Liver (tissue), 9 donors: ENCODE results near the gene CATSPER4. TPM values are rescaled to one million over a fixed set of nuclear protein-coding genes. Genes with fewer than 3 reads are reported as not detected.

Experiments used
- DNase-seq: peaks from one replicate; pipeline ENCODE4 v3.0.0-alpha.2; 2017; ENCODE audit warnings: low spot score
- H3K27ac ChIP-seq, 2 donors: one replicate each; pipeline ENCODE4 v1.7.0; 2013; ENCODE audit warnings: inconsistent platforms in 2 of 2, low read length in 2 of 2, control low read depth in 1 of 2, low read depth in 1 of 2, mild to moderate bottlenecking in 1 of 2
- H3K27me3 ChIP-seq, 4 donors: one replicate each; pipeline versions ENCODE4 v1.6.1 to v1.7.0; 2013; ENCODE audit warnings: low read length in 3 of 4, inconsistent platforms in 1 of 4, mild to moderate bottlenecking in 1 of 4, moderate library complexity in 1 of 4; ENCODE audit not compliant: control insufficient read depth in 4 of 4, insufficient read depth in 4 of 4
- H3K36me3 ChIP-seq, 4 donors: one replicate each; pipeline versions ENCODE4 v1.6.1 to v1.7.0; 2013; ENCODE audit warnings: low read length in 3 of 4, mild to moderate bottlenecking in 3 of 4, low read depth in 1 of 4, moderate library complexity in 1 of 4; ENCODE audit not compliant: control insufficient read depth in 4 of 4, insufficient read depth in 3 of 4
- H3K4me1 ChIP-seq, 4 donors: one replicate each; pipeline versions ENCODE4 v1.6.1 to v1.7.0; 2013; ENCODE audit warnings: low read length in 3 of 4, mild to moderate bottlenecking in 3 of 4, moderate library complexity in 1 of 4; ENCODE audit not compliant: control insufficient read depth in 4 of 4, insufficient read depth in 4 of 4
- H3K4me3 ChIP-seq, 3 donors: one replicate each; pipeline versions ENCODE4 v1.6.1 to v1.7.0; 2013; ENCODE audit warnings: low read length in 3 of 3, control low read depth in 1 of 3, low read depth in 1 of 3, mild to moderate bottlenecking in 1 of 3
- H3K9ac ChIP-seq, 2 donors: one replicate each; pipeline ENCODE4 v1.7.0; 2013; ENCODE audit warnings: low read length in 2 of 2, mild to moderate bottlenecking in 2 of 2, moderate library complexity in 2 of 2, control low read depth in 1 of 2, low read depth in 1 of 2
- H3K9me3 ChIP-seq, 4 donors: one replicate each; pipeline versions ENCODE4 v1.6.1 to v1.7.0; 2013; ENCODE audit warnings: low read length in 3 of 4; ENCODE audit not compliant: control insufficient read depth in 4 of 4
- EGR1 ChIP-seq, 2 donors: IDR thresholded peaks; 2 replicates each; pipeline ENCODE4 v1.6.1; 2016 to 2018; ENCODE audit warnings: antibody characterized with exemption in 2 of 2, low read depth in 2 of 2
- FOXA2 ChIP-seq: IDR thresholded peaks from 2 replicates; pipeline ENCODE4 v1.6.1; 2016; ENCODE audit warnings: antibody characterized with exemption
- GABPA ChIP-seq, 2 donors: IDR thresholded peaks in 1 of 2; conservative IDR thresholded peaks in 1 of 2; 2 replicates each; pipeline ENCODE4 v1.6.1; 2016; ENCODE audit warnings: antibody characterized with exemption in 2 of 2, mild to moderate bottlenecking in 1 of 2, moderate library complexity in 1 of 2
- HNF4A ChIP-seq, 2 donors: conservative IDR thresholded peaks; 2 replicates each; pipeline ENCODE4 v1.6.1; 2016; ENCODE audit warnings: antibody characterized with exemption in 2 of 2, mild to moderate bottlenecking in 2 of 2
- HNF4G ChIP-seq: IDR thresholded peaks from 2 replicates; pipeline ENCODE4 v1.6.1; 2016; ENCODE audit warnings: antibody characterized with exemption
- JUND ChIP-seq, 2 donors: IDR thresholded peaks; 2 replicates each; pipeline ENCODE4 v1.6.1; 2016; ENCODE audit warnings: antibody characterized with exemption in 2 of 2
- NR2F2 ChIP-seq: IDR thresholded peaks from 2 replicates; pipeline ENCODE4 v1.6.1; 2016; ENCODE audit warnings: antibody characterized with exemption
- RAD21 ChIP-seq, 2 donors: IDR thresholded peaks; 2 replicates each; pipeline ENCODE4 v1.6.1; 2016; ENCODE audit warnings: antibody characterized with exemption in 2 of 2, mild to moderate bottlenecking in 2 of 2
- RXRA ChIP-seq, 2 donors: IDR thresholded peaks; 2 replicates each; pipeline ENCODE4 v1.6.1; 2017 to 2018; ENCODE audit warnings: antibody characterized with exemption in 2 of 2, mild to moderate bottlenecking in 1 of 2
- SP1 ChIP-seq: IDR thresholded peaks from 2 replicates; pipeline ENCODE4 v1.6.1; 2018; ENCODE audit warnings: antibody characterized with exemption, mild to moderate bottlenecking
- TAF1 ChIP-seq: conservative IDR thresholded peaks from 2 replicates; pipeline ENCODE4 v1.6.1; 2016; ENCODE audit warnings: antibody characterized with exemption, mild to moderate bottlenecking
- YY1 ChIP-seq: IDR thresholded peaks from 2 replicates; pipeline ENCODE4 v1.6.1; 2016; ENCODE audit warnings: antibody characterized with exemption, mild to moderate bottlenecking
- WGBS: extraction: QIAGEN DNeasy Blood & Tissue Kit; methylation state at CpG from one replicate; pipeline ENCODE4 v1.1.7; 2013; 5-methylcytosine and 5-hydroxymethylcytosine counted together
- polyA plus RNA-seq, 2 donors: library from polyadenylated mRNA; stranded (reverse) in 1 of 2; unstranded in 1 of 2; fragments of 200-250 nt in 1 of 2; fragments of >200 nt in 1 of 2; fragmentation: Nextera tagmentation in 1 of 2; extraction: Ambion mirVana in 1 of 2; gene quantifications; one replicate each; pipeline versions ENCODE4 v1.2.1 to v1.2.3, GENCODE V29; 2013 to 2015
- total RNA-seq, 2 donors: library from RNA; depleted of rRNA; stranded (reverse); fragments of >200 nt; gene quantifications; one replicate each; pipeline ENCODE4 v1.2.3, GENCODE V29; 2014
- TF ChIP-seq, protein P1 (sequence below): fragments of 150-350 bp; IDR thresholded peaks from 2 replicates; pipeline ENCODE4 v1.5.1; 2017; ENCODE audit warnings: improper control_type of control experiment, low read depth, low read length; ENCODE audit not compliant: missing input control
- TF ChIP-seq, protein P2 (sequence below): IDR thresholded peaks from 2 replicates; pipeline ENCODE4 v1.6.1; 2016; ENCODE audit warnings: antibody characterized with exemption
- TF ChIP-seq, protein P3 (sequence below): IDR thresholded peaks from 2 replicates; pipeline ENCODE4 v1.6.1; 2016; ENCODE audit warnings: antibody characterized with exemption, mild to moderate bottlenecking
- TF ChIP-seq, protein P4 (sequence below): IDR thresholded peaks from 2 replicates; pipeline ENCODE4 v1.6.1; 2016; ENCODE audit warnings: antibody characterized with exemption
- TF ChIP-seq, protein P5 (sequence below): IDR thresholded peaks from 2 replicates; pipeline ENCODE4 v1.6.1; 2016; ENCODE audit warnings: antibody characterized with exemption
- donor health status: healthy.
- donor health status: healthy.
- donor health status: healthy.
- donor health status: healthy.
- donor health status: healthy.

Gene CATSPER4
- total and polyA plus RNA-seq, 4 donors, result not detected

DNA sequence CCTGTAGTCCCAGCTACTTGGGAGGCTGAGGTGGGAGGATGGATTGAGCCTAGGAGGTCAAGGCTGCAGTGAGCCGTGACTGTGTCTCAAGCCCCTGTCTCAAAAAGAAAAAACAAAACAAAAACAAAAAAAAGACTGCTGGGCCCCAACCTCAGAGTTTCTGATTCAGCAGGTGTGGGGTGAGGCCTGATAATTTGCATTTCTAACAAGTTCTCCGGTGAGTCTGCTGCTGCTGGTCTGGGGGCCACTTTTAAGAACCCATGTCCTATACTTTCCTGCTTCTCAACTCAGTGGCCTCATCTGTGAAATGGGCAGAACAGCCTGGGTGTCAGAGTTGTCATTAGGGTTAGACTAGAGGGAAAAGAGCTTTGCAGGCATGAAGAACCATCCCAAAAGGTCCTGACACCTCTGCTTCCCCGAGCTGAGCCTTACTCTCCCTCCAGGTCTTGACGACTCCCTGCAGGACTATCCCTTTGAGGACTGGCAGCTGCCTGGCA is 10.3 kb upstream of the CATSPER4 start (continued):
- TF ChIP-seq, protein P1, sequence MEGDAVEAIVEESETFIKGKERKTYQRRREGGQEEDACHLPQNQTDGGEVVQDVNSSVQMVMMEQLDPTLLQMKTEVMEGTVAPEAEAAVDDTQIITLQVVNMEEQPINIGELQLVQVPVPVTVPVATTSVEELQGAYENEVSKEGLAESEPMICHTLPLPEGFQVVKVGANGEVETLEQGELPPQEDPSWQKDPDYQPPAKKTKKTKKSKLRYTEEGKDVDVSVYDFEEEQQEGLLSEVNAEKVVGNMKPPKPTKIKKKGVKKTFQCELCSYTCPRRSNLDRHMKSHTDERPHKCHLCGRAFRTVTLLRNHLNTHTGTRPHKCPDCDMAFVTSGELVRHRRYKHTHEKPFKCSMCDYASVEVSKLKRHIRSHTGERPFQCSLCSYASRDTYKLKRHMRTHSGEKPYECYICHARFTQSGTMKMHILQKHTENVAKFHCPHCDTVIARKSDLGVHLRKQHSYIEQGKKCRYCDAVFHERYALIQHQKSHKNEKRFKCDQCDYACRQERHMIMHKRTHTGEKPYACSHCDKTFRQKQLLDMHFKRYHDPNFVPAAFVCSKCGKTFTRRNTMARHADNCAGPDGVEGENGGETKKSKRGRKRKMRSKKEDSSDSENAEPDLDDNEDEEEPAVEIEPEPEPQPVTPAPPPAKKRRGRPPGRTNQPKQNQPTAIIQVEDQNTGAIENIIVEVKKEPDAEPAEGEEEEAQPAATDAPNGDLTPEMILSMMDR, result no peak
- TF ChIP-seq, protein P2, sequence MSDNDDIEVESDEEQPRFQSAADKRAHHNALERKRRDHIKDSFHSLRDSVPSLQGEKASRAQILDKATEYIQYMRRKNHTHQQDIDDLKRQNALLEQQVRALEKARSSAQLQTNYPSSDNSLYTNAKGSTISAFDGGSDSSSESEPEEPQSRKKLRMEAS, result no peak
- TF ChIP-seq HNF4G (no peak), RAD21 (IDR thresholded peaks at IDR 0.05) (no peak)

DNA sequence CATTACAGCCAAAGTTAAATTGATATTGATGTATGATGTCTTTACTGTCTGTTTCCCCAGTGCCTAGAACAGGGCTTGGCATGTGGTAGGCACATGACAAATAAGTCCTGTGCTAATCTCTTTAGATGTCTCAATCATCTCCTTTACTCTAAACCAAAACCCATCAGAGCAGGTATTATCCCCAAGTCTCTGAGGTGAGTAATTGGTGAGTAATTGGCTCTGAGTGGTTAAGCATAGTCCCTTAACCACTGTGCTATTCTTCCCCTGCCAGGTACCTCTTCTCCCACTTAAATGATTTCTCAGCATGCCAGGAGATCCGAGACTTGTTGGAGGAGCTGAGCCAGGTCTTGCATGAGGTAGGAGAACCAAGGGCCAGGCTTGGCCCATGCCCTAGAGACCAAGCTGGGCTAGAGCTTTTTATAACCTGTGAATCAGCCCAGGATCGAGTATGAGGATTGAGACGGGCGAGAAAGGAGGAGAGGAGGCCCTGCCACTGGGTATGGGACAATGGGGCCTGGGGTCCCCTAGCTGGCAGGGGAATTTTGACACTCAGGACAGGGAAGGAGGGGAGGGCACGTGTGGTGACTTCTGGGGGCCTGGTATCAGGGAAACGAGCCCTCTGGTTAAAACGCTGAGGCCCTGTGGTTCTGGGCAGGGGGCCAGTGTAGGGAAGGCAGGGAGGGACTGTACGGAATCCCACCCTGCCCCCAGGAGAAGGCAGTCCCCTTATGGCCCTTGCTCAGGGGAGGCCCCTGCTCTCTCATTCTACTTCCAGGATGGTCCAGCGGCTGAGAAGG is 8.6 kb upstream of the CATSPER4 start:
- Histone ChIP-seq H3K9me3 (no peaks in the 10 kb centered on the region), H3K27me3 (no peaks in the 10 kb centered on the region), H3K4me1 (no peaks in the 10 kb centered on the region), H3K9ac (no peak overlapping the region), H3K27ac (no peak overlapping the region), H3K36me3 (no peaks in the 10 kb centered on the region), H3K4me3 (no peak overlapping the region)
- WGBS, result 86% methylated on average over 9 of the region's 9 CpGs
- no peak for DNase-seq
- TF ChIP-seq, protein P3, sequence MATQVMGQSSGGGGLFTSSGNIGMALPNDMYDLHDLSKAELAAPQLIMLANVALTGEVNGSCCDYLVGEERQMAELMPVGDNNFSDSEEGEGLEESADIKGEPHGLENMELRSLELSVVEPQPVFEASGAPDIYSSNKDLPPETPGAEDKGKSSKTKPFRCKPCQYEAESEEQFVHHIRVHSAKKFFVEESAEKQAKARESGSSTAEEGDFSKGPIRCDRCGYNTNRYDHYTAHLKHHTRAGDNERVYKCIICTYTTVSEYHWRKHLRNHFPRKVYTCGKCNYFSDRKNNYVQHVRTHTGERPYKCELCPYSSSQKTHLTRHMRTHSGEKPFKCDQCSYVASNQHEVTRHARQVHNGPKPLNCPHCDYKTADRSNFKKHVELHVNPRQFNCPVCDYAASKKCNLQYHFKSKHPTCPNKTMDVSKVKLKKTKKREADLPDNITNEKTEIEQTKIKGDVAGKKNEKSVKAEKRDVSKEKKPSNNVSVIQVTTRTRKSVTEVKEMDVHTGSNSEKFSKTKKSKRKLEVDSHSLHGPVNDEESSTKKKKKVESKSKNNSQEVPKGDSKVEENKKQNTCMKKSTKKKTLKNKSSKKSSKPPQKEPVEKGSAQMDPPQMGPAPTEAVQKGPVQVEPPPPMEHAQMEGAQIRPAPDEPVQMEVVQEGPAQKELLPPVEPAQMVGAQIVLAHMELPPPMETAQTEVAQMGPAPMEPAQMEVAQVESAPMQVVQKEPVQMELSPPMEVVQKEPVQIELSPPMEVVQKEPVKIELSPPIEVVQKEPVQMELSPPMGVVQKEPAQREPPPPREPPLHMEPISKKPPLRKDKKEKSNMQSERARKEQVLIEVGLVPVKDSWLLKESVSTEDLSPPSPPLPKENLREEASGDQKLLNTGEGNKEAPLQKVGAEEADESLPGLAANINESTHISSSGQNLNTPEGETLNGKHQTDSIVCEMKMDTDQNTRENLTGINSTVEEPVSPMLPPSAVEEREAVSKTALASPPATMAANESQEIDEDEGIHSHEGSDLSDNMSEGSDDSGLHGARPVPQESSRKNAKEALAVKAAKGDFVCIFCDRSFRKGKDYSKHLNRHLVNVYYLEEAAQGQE, result no peak
- TF ChIP-seq GABPA (IDR thresholded peaks at IDR 0.05 in 1 of 2, conservative IDR thresholded peaks at IDR 0.05 in 1 of 2) (no peak), FOXA2 (no peak), HNF4A (conservative IDR thresholded peaks at IDR 0.05) (no peak), HNF4G (no peak), TAF1 (no peak), YY1 (no peak), NR2F2 (no peak), EGR1 (IDR thresholded peaks at IDR 0.05; ENCODE audit: low read depth in 2 of 2) (no peak), RXRA (IDR thresholded peaks at IDR 0.05) (no peak)
- TF ChIP-seq, protein P4, sequence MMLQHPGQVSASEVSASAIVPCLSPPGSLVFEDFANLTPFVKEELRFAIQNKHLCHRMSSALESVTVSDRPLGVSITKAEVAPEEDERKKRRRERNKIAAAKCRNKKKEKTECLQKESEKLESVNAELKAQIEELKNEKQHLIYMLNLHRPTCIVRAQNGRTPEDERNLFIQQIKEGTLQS, result no peak
- TF ChIP-seq, protein P2, result no peak

DNA sequence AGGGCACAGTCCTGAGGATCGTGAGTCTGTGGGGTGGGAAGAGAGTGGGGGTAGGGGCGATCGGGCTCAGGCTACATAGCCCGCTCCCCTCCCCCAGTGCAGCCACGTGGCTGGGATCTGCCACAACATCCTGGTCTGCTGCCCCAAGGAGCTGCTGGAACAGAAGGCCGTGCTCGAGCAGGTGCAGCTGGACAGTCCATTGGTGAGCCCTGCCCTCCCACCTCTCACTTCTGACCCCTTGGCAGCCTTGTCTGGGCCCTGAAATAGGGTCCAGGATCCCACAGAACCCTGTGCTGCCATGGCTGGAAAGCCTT is 8.1 kb upstream of the CATSPER4 start:
- no peaks in the 10 kb centered on the region for H3K27me3 ChIP-seq
- no peak for DNase-seq
- no peak overlapping the region for H3K27ac ChIP-seq
- H3K9me3 ChIP-seq, result no peaks in the 10 kb centered on the region
- H3K36me3 ChIP-seq, result no peaks in the 10 kb centered on the region
- H3K4me3 ChIP-seq, result no peak overlapping the region
- H3K4me1 ChIP-seq, result no peaks in the 10 kb centered on the region
- 91% methylated on average over 7 of the region's 7 CpGs for WGBS
- H3K9ac ChIP-seq, result no peak overlapping the region
- TF ChIP-seq HNF4G (no peak), RAD21 (IDR thresholded peaks at IDR 0.05) (no peak), RXRA (IDR thresholded peaks at IDR 0.05) (no peak), SP1 (no peak), HNF4A (conservative IDR thresholded peaks at IDR 0.05) (no peak), JUND (IDR thresholded peaks at IDR 0.05) (no peak), TAF1 (no peak), YY1 (no peak), NR2F2 (no peak)
- TF ChIP-seq, protein P1, result no peak
- TF ChIP-seq, protein P5, sequence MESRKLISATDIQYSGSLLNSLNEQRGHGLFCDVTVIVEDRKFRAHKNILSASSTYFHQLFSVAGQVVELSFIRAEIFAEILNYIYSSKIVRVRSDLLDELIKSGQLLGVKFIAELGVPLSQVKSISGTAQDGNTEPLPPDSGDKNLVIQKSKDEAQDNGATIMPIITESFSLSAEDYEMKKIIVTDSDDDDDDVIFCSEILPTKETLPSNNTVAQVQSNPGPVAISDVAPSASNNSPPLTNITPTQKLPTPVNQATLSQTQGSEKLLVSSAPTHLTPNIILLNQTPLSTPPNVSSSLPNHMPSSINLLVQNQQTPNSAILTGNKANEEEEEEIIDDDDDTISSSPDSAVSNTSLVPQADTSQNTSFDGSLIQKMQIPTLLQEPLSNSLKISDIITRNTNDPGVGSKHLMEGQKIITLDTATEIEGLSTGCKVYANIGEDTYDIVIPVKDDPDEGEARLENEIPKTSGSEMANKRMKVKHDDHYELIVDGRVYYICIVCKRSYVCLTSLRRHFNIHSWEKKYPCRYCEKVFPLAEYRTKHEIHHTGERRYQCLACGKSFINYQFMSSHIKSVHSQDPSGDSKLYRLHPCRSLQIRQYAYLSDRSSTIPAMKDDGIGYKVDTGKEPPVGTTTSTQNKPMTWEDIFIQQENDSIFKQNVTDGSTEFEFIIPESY, result no peak
- TF ChIP-seq, protein P4, result no peak
- TF ChIP-seq, protein P2, result no peak
